Raji (cell line): ENCODE data around the gene AMDHD1.
A peak's percentile ranks its signal among the peaks of the same experiment; 100 is the strongest.

Experiments used
- POLR2A ChIP-seq: IDR thresholded peaks from 2 replicates; pipeline ENCODE4 v1.6.1; 2011; ENCODE audit warnings: low read depth, low read length, control low read depth; ENCODE audit not compliant: insufficient read depth

Gene AMDHD1

GRCh38 chr12:95943330-95943842 is at the start of gene AMDHD1:
TSS of gene AMDHD1 (plus strand) at chr12:95943331. CDS start at chr12:95943399, 68 bp downstream.
- no peak for TF ChIP-seq POLR2A

DNA sequence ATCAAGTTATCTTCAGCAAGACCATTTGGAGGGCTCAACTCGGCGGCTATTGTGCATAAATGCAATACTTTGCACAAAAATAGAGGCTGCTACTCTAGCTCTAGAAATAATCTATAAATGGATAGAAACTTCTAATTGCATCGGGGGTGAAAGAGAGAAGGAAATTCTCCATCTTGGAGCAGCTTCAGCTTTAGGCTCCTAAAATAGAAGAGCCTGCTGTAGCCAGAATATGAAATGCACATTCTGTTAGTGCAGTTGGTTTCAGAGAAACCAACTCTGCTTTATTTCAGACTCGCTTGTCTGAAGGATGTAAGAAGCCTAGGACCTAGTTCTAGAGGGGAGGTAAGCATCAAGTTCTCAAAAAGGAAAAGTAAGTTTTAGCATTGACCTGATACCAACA is 46.3 kb upstream of the AMDHD1 start:
- no peak for TF ChIP-seq POLR2A

GRCh38 chr12:95898081-95898480 is 45.0 kb upstream of the AMDHD1 start:
- no peak for TF ChIP-seq POLR2A

DNA sequence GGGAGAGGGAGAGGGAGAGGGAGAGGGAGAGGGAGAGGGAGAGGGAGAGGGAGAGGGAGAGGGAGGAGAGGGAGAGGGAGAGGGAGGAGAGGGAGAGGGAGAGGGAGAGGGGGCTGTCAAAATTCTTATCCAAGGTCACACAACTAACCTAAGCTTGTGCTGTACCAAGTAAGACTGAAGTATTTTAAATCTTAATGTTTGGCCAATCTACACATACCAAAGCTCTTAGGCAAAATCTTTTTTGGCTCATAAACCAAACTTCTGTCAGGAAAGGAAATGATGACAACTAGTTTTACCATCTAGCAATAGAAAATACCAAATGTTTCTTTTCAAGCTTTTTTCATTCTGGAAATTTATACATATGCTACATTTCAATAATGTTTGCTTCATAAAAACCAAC is 34.6 kb upstream of the AMDHD1 start:
- TF ChIP-seq POLR2A, result no peak

DNA sequence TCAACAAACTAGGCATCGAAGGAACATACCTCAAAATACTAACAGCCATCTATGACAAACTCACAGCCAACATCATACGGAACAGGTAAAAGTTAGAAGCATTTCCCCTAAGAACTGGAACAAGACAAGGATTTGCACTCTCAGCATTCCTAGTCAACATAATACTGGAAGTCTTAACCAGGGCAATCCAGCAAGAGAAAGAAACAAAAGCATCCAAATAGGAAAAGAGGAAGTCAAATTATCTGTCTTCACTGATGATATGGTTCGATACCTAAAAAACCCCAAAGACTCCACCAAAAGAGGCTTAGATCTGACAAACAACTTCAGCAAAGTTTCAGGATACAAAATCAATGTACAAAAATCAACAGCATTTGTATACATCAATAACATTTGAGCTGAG is 33.3 kb upstream of the AMDHD1 start:
- no peak for TF ChIP-seq POLR2A

DNA sequence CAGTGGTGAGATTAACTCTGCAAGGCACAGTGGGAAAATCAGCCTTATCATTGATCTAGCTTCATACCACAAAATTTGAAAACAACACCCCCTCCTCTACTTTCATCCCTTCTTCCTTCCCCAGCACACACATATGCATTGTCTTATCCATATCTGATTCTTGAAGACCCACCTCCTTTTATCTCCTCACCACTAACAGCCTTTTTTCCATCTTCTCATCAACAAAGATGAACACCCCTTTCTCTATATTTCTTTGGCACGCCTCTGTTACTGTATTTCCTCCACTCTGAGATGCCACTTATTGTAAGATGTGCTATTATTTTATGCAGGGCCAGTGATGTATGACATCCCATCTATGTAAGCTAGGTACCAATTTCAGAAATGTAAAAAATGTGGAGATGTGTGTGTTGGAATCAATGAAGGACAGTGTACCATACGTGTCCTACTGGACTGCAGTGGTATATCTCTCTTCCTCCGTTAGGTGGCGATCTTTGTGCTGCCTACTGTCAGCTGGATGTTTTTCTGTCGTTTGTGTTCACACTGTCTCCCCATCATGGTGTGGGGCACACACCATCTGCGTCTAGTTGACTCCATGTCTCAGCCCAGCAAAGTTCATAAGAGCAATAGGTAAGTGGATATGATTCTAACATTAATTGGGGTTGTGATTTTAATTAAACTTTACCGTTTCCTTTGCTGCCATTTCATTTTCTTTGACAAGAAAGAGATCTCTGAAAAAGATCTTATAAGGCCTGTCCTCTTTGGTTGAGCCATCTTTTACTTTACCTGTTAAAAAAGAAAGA is 24.7 kb upstream of the AMDHD1 start:
- no peak for TF ChIP-seq POLR2A

- no peak for TF ChIP-seq POLR2A
These were observed 24.0 kb upstream of the AMDHD1 start for GRCh38 chr12:95919110-95919509.

GRCh38 chr12:95922231-95922630 is 20.9 kb upstream of the AMDHD1 start:
- TF ChIP-seq POLR2A, result no peak

DNA sequence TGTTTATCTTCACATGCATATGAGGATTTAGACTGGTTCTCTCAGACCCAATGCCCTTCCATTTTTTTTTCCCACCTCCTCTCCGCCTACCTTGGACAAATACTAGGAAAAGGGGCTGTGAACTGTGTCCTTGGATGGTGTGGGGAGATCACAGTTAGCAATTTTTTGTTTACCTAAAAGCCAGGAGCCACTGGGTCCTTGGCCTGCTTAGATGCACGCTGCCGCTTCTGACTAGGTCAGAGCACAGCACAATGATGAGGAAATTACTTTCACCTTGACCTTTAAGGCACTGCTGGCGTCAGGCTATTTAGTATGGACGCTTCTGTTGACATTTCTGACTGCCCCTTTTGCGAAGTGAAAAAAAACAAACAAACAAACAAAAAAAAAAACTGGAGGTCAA is 2.6 kb upstream of the AMDHD1 start:
- no peak for TF ChIP-seq POLR2A

DNA sequence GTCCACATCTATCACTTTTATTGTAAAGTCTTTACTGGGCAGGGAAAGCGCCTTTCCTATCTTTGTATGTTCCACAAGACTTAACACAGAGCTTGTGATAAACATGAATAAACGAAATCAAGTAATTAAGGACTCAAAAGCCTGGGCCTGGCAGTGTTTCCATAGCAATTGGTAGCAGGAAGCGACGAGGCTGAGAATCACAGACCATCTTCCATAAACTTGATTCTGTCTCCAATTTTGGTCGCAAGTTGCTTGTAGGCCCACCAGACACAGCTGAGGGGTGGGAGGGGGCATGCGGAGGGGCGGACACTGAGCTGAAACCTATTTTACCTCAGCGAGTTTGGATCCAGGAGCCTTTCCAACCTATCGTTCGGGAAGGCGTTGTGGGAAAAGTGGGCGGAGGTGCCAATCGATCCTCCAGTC is 1.0 kb upstream of the AMDHD1 start:
- TF ChIP-seq POLR2A, result no peak

DNA sequence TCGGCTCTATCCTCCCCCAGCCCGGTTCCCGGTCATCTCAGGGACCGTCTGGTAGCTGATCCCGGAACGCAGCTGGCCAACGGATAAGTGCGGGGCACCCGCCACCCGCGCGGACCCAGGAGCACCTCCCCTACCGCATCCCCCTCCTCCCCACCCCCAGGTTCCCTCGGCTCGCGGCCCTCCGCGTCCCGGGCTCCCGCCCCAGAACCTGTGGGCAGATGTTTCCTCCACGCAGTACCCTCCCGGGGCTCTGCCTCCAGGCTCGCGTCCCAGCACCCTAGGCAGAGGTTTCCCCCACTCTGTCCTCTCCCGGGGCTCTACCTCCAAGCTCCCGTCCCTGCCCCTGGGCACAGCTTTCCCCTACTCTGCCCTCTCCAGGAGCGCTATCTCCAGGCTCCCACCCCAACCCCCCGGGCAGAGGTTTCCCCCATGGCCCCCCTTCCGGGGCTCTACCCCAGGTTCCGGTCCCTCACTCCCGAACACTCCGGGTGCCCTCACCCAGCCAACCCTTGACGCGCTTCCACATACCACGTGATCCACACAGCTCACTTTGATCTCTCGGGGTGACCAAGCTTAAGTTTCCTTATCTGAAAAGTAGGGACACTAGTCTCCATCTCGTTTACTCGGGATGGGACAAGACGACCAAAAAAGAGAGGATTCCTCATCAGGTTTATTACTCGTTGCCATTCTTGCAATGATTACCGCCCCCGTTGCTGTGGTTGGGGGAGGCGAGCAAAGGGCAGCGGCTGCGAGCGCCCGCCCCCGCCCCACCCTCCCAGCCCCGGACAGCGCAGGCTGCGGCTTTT is 404 bp upstream of the AMDHD1 start, which contains the start of gene CCDC38:
Gene CCDC38 (minus strand): TSS at position 91 of the 806 bp plus-strand sequence. CDS start 6,105 bp downstream, outside the sequence.
- TF ChIP-seq POLR2A, result peak; percentile 73

- no peak for TF ChIP-seq POLR2A
These were observed 1.1 kb downstream of the AMDHD1 start for GRCh38 chr12:95944108-95944704.

GRCh38 chr12:95949477-95950206 is 6.5 kb downstream of the AMDHD1 start:
- no peak for TF ChIP-seq POLR2A

DNA sequence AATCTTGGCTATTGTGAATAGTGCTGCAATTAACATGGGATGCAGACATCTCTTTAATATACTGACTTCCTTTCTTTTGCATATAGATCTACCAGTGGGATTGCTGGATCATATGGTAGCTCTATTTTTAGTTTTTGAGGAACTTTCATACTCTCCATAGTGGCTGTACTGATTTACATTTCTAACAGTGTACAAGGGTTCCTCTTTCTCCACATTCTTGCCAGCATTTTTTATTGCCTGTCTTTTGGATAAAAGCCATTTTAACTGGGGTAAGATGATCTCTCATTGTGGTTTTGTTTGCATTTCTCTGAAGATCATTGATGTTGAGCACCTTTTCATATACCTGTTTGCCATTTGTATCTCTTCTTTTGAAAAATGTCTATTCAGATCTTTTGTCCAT is 8.4 kb downstream of the AMDHD1 start:
- no peak for TF ChIP-seq POLR2A

DNA sequence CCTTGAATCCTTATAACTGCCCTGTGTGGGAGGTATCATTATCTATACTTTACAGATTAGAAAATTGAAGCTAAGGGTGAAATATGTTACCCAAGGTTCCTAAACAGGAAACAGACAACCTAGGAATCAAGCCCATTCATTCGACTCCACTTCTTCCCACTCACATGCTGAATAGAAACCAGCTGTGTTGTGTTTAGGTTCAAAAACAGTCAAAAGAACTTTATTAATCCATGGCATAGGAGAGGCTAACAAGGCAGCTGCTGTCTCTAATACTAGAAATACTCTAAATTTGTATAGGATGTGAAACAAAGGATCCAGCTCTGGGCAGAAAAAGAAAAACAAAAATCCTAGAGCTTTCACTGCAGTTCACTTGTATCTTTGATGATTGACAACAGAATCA is 9.9 kb downstream of the AMDHD1 start:
- no peak for TF ChIP-seq POLR2A
